OCI-LY1 (cell line): ENCODE data around the gene EGR4.

Source experiments
- H2AFZ ChIP-seq: fragments of 200-600 bp; sonication (generic), shearing (Covaris generic); 2 replicates; pipeline ENCODE4 v1.6.0; 2014; ENCODE audit warnings: antibody characterized with exemption, mild to moderate bottlenecking, low read length
- H3F3A ChIP-seq: fragments of 200-600 bp; sonication (generic), shearing (Covaris generic); 2 replicates; pipeline ENCODE4 v1.6.0; 2014; ENCODE audit warnings: mild to moderate bottlenecking, antibody characterized with exemption, low read length, moderate library complexity; ENCODE audit not compliant: insufficient read depth
- H3K27ac ChIP-seq: fragments of 200-600 bp; sonication (generic); 2 replicates; pipeline ENCODE4 v1.5.1; 2014; ENCODE audit warnings: low read length, mixed run types, mild to moderate bottlenecking, low read depth; ENCODE audit not compliant: poor library complexity, severe bottlenecking
- H3K27me3 ChIP-seq: fragments of 200-600 bp; sonication (generic); 2 replicates; pipeline ENCODE4 v1.6.0; 2014; ENCODE audit warnings: antibody characterized with exemption, mild to moderate bottlenecking, low read length, moderate library complexity; ENCODE audit not compliant: insufficient read depth
- H3K36me3 ChIP-seq: fragments of 200-600 bp; sonication (generic); 2 replicates; pipeline ENCODE4 v1.6.1; 2014; ENCODE audit warnings: mild to moderate bottlenecking, antibody characterized with exemption, low read length, moderate library complexity, mixed read lengths; ENCODE audit not compliant: insufficient read depth
- H3K4me1 ChIP-seq: fragments of 200-600 bp; sonication (generic); 2 replicates; pipeline ENCODE4 v1.5.1; 2014; ENCODE audit warnings: mild to moderate bottlenecking, low read length, moderate library complexity; ENCODE audit not compliant: insufficient read depth, severe bottlenecking
- H3K4me2 ChIP-seq: fragments of 200-600 bp; sonication (generic), shearing (Covaris generic); 2 replicates; pipeline ENCODE4 v1.6.1; 2014; ENCODE audit warnings: low read length
- H3K4me3 ChIP-seq: fragments of 200-600 bp; sonication (generic); 2 replicates; pipeline ENCODE4 v1.5.1; 2014; ENCODE audit warnings: low read length, low read depth, mild to moderate bottlenecking, mixed read lengths; ENCODE audit not compliant: poor library complexity, severe bottlenecking
- H3K79me2 ChIP-seq: fragments of 200-600 bp; shearing (Covaris generic); 2 replicates; pipeline ENCODE4 v1.6.1; 2016; ENCODE audit warnings: mixed run types, low read length, mixed read lengths; ENCODE audit not compliant: insufficient read depth
- H3K9ac ChIP-seq: fragments of 200-600 bp; sonication (generic), shearing (Covaris generic); 2 replicates; pipeline ENCODE4 v1.6.1; 2014; ENCODE audit warnings: mild to moderate bottlenecking, low read length, mixed read lengths
- H3K9me2 ChIP-seq: fragments of 200-600 bp; sonication (generic), shearing (Covaris generic); 2 replicates; pipeline ENCODE4 v1.6.1; 2014; ENCODE audit warnings: low read depth, mild to moderate bottlenecking, low read length, mixed read lengths
- H3K9me3 ChIP-seq: fragments of 200-600 bp; shearing (Covaris generic); 2 replicates; pipeline ENCODE4 v1.6.1; 2014; ENCODE audit warnings: low read length, mixed read lengths
- H4K20me1 ChIP-seq: fragments of 200-600 bp; sonication (generic), shearing (Covaris generic); 2 replicates; pipeline ENCODE4 v1.6.0; 2016; ENCODE audit warnings: mild to moderate bottlenecking, low read length; ENCODE audit not compliant: insufficient read depth
- CTCF ChIP-seq: fragments of 200-600 bp; sonication (generic), shearing (Covaris generic); IDR thresholded peaks from 2 replicates; pipeline ENCODE4 v1.5.1; 2017; ENCODE audit warnings: mild to moderate bottlenecking, antibody characterized with exemption, low read length, moderate library complexity, mixed read lengths
- EZH2 ChIP-seq: fragments of 200-600 bp; sonication (generic), shearing (Covaris generic); IDR thresholded peaks from 2 replicates; pipeline ENCODE4 v1.8.0; 2017; ENCODE audit warnings: borderline replicate concordance, mixed run types, mild to moderate bottlenecking, antibody characterized with exemption, low read length, moderate library complexity, mixed read lengths

The EGR4 gene

GRCh38 chr2:73268830-73269685 lies 24.3 kb downstream of the EGR4 start:
- Histone ChIP-seq H3K4me1 (peaks cover 6% of the 10 kb centered on the region), H3K36me3 (peaks cover 46% of the 10 kb centered on the region), H3K9me2 (no peaks in the 10 kb centered on the region), H3F3A (no peaks in the 10 kb centered on the region), H3K4me3 (peak overlapping the region; percentile 58), H3K9me3 (no peaks in the 10 kb centered on the region), H3K9ac (peak overlapping the region; percentile 58; the same call in 1 of the 2 replicates), H3K4me2 (peak overlapping the region; percentile 67), H3K27me3 (no peaks in the 10 kb centered on the region), H3K27ac (no peak overlapping the region), H2AFZ (no peak overlapping the region), H4K20me1 (no peaks in the 10 kb centered on the region), H3K79me2 (no peaks in the 10 kb centered on the region)
- TF ChIP-seq EZH2 (no peak), CTCF (no peak)

GRCh38 chr2:73268366-73268829 lies 24.9 kb downstream of the EGR4 start:
- H4K20me1 ChIP-seq: no peaks in the 10 kb centered on the region
- peaks cover 46% of the 10 kb centered on the region for H3K36me3 ChIP-seq
- no peaks in the 10 kb centered on the region for H3K27me3 ChIP-seq
- H3K9ac ChIP-seq: no peak overlapping the region
- no peaks in the 10 kb centered on the region for H3K9me3 ChIP-seq
- H3K4me3 ChIP-seq: no peak overlapping the region
- H3K4me2 ChIP-seq: no peak overlapping the region
- H2AFZ ChIP-seq: no peak overlapping the region
- no peak for TF ChIP-seq CTCF
- TF ChIP-seq EZH2: no peak
- H3F3A ChIP-seq: no peaks in the 10 kb centered on the region
- H3K79me2 ChIP-seq: no peaks in the 10 kb centered on the region
- peaks cover 6% of the 10 kb centered on the region for H3K4me1 ChIP-seq
- no peak overlapping the region for H3K27ac ChIP-seq
- H3K9me2 ChIP-seq: no peaks in the 10 kb centered on the region

- TF ChIP-seq CTCF (no peak), EZH2 (no peak)
- no peak overlapping the region for H2AFZ ChIP-seq
- H3K36me3 ChIP-seq: peaks cover 52% of the 10 kb centered on the region
- no peaks in the 10 kb centered on the region for H3K79me2 ChIP-seq
- no peaks in the 10 kb centered on the region for H3F3A ChIP-seq
- peaks cover 6% of the 10 kb centered on the region for H3K4me1 ChIP-seq
- no peaks in the 10 kb centered on the region for H4K20me1 ChIP-seq
- H3K4me2 ChIP-seq: no peak overlapping the region
- no peaks in the 10 kb centered on the region for H3K9me2 ChIP-seq
- no peak overlapping the region for H3K4me3 ChIP-seq
- no peaks in the 10 kb centered on the region for H3K9me3 ChIP-seq
- no peak overlapping the region for H3K27ac ChIP-seq
- H3K9ac ChIP-seq: no peak overlapping the region
- H3K27me3 ChIP-seq: no peaks in the 10 kb centered on the region
These were observed 26.3 kb downstream of the EGR4 start for GRCh38 chr2:73267008-73267407.
